NB4 (cell line): Measurements from ENCODE around the gene KCNH4.
A peak's percentile ranks its signal among the peaks of the same experiment; 100 is the strongest.

ENCODE experiments used
- DNase-seq: peaks from one replicate; pipeline ENCODE4 v3.0.0; 2010; ENCODE audit warnings: low read depth
- H3K4me3 ChIP-seq: one replicate; pipeline ENCODE4 v1.5.1; 2011; ENCODE audit warnings: mild to moderate bottlenecking, low read depth, low read length, moderate library complexity
- CTCF ChIP-seq: IDR thresholded peaks from one replicate; pipeline ENCODE4 v1.5.1; 2012; ENCODE audit warnings: low read depth, low read length
- MAX ChIP-seq: IDR thresholded peaks from 2 replicates; pipeline ENCODE4 v1.6.1; 2011; ENCODE audit warnings: low read depth, low read length
- MYC ChIP-seq: IDR thresholded peaks from 2 replicates; pipeline ENCODE4 v1.6.1; 2011; ENCODE audit warnings: low read depth, low read length
- POLR2A ChIP-seq: IDR thresholded peaks from 2 replicates; pipeline ENCODE4 v1.6.1; 2011; ENCODE audit warnings: mild to moderate bottlenecking; ENCODE audit not compliant: insufficient read length; ENCODE audit errors: extremely low read depth

KCNH4 gene

GRCh38 chr17:42203354-42203753 is 22.4 kb upstream of the KCNH4 start:
- H3K4me3 ChIP-seq = no peak overlapping the region
- DNase-seq = no peak
- TF ChIP-seq CTCF = no peak
- no peak for TF ChIP-seq POLR2A
- no peak for TF ChIP-seq MYC
- TF ChIP-seq MAX = no peak

- no peak overlapping the region for H3K4me3 ChIP-seq
- no peak for TF ChIP-seq POLR2A
- no peak for TF ChIP-seq MAX
- no peak for TF ChIP-seq MYC
- TF ChIP-seq CTCF = no peak
- DNase-seq = no peak
These were observed 21.8 kb upstream of the KCNH4 start for GRCh38 chr17:42202696-42203095.

GRCh38 chr17:42202159-42202558 is 21.2 kb upstream of the KCNH4 start:
- H3K4me3 ChIP-seq = no peak overlapping the region
- DNase-seq = no peak
- TF ChIP-seq CTCF (no peak), MAX (no peak), MYC (no peak), POLR2A (no peak)

GRCh38 chr17:42201458-42201772 is 20.5 kb upstream of the KCNH4 start:
- TF ChIP-seq MYC (no peak), MAX (no peak), POLR2A (no peak), CTCF (no peak)
- DNase-seq = no peak
- no peak overlapping the region for H3K4me3 ChIP-seq

DNA sequence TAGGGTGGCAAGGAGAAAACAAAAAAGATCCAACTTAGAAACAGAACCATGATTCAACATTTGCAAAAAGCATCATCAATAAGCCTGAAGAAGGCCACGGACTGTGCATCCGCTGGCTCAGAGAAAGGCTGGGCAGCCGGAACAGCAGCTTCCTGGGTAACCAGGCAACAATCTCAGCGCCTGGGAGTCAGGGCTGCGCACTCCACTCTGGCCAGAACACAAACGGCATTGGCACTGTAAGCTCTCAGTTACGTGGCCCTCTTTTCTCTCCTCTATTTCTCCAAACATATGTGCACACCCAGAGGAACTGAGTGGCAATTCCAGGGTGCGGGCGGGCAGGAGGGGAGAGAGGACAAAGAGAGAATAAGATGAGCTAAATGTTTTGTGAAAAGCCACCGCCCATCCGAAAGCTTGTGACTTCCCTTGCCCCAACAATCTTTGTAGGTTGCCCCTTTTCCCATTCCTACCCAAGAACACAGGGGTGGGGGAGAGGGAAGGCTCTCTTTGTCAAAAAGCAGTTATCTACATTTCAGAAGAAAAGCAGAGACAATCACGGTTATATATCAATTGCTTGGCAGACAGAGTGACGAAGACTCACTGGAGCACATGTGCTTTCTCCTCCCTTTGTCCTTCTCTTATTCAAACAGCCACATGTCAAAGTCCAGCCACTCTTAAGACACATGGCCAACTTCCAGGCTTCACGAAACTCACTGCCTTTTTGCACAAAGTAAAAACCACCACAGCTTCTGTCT is 19.9 kb upstream of the KCNH4 start:
- no peak for DNase-seq
- no peak for TF ChIP-seq POLR2A
- no peak for TF ChIP-seq MYC
- TF ChIP-seq MAX = peak; percentile 52
- TF ChIP-seq CTCF = no peak
- H3K4me3 ChIP-seq = no peak overlapping the region
